ENCODE results near the gene DBF4B.

The DBF4B gene

GRCh38 chr17:44761932-44762810 lies 53.7 kb downstream of the DBF4B start:
- DNase-seq: no peak

GRCh38 chr17:44763170-44763569 lies 54.7 kb downstream of the DBF4B start:
- DNase-seq: no peak

GRCh38 chr17:44765965-44766364 lies 57.5 kb downstream of the DBF4B start:
- DNase-seq: no peak

DNA sequence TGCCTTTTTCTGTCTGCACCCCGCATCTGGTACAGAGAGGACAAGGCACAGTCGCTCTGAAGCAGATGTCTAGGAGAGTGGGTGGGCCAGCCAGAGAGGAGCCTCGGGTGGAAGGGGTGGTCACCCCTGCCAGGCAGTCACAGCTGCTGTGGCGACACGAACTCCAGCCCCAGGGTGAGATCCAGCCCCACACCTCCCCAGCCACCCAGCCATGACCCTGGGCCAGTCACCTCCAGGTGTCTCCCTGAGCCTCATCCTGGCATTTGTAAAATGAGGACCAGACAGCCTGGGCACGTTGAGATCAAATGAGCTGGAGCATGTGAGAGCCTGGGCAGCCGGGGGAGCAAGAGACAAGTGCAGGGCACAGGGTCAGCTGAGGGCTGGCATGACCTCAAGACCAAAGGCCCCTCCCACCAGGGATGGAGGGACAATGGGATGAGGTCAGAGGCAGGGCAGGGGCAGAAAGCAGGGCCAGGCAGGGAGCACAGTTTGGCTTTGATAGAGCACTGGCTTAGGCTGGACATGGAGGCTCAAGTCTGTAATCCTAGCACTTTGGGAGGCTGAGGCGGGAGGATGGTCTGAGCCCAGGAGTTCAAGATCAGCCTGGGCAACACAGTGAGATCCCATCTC lies 58.1 kb downstream of the DBF4B start:
- no peak for DNase-seq

GRCh38 chr17:44767493-44767892 lies 59.0 kb downstream of the DBF4B start:
- DNase-seq: no peak

- no peak for DNase-seq
Observed at GRCh38 chr17:44768505-44769142, 60.2 kb downstream of the DBF4B start.

DNA sequence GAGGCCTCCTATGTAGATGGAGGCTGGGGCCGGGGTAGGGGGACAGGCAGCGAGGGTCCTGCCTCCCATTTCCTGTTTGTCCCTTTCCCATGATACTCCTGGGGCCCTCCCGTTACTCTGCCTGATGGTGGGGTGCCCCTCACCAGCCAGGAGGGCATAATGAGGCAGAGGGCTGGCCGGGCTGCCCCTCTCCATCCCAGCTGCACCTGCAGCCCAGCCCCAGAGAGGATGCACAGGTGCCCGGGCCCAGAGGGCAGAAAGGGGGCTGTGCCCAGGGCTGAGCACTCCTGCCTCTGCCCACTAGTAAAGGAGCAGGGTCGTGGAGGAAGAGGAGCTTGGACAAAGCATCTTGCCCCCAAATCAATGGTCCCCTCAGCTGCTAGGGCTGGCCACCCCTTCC lies 60.8 kb downstream of the DBF4B start:
- DNase-seq: no peak

GRCh38 chr17:44769647-44770084 lies 61.2 kb downstream of the DBF4B start:
- DNase-seq: no peak

DNA sequence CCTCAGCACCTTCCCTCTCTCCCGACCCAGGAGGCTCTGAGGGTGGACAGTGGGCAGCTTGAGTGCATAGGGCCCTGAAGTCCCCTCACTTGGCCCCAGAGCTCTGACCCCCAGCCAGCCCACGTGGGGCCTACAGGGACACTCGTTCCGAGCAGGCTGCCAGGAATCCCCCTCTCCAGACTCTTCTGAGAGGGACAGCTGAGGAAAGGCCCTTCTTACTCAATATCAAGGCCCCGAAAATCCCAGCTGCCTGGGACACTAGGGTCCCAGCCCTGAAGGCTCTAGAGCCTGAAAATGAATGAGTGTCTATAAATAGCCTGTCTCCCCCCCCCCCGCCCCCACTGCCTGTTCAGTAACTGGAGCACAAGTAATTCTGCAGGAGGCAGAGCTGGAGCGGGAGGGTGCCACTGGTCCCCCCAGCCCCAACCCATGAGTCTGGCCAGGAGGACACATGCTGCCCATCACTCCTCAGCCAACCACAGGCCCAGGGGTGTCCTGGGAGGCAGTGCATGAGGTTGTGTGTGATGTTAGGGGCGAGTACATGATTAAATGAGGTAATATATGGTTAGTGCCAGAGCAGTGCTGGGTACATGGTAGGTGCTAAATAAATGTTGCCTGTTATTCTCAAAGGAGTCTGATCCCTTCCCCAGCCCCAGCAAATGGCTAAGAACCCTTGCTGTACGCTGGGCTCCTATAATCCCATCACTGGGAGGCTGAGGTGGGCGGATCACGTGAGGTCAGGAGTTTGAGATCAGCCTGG lies 61.9 kb downstream of the DBF4B start:
- DNase-seq: no peak

GRCh38 chr17:44772308-44773045 lies 64.0 kb downstream of the DBF4B start:
- DNase-seq: no peak

DNA sequence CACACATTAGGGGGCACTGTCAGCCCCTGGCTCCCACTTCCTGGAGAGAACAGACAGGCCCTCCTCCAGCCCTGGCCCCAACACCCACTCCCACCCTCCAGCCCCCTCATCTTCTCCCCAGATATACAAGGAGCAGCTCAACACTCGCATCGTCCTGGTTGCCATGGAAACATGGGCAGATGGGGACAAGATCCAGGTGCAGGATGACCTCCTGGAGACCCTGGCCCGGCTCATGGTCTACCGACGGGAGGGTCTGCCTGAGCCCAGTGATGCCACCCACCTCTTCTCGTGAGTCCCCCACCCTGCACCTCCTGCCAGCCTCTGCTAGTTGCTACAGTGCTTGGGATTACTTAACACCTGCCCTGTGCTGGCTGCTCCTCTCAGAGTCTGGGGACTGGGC lies 64.7 kb downstream of the DBF4B start:
- no peak for DNase-seq

- DNase-seq: peak; percentile 41
Observed at GRCh38 chr17:44774271-44775135, 66.0 kb downstream of the DBF4B start.

DNA sequence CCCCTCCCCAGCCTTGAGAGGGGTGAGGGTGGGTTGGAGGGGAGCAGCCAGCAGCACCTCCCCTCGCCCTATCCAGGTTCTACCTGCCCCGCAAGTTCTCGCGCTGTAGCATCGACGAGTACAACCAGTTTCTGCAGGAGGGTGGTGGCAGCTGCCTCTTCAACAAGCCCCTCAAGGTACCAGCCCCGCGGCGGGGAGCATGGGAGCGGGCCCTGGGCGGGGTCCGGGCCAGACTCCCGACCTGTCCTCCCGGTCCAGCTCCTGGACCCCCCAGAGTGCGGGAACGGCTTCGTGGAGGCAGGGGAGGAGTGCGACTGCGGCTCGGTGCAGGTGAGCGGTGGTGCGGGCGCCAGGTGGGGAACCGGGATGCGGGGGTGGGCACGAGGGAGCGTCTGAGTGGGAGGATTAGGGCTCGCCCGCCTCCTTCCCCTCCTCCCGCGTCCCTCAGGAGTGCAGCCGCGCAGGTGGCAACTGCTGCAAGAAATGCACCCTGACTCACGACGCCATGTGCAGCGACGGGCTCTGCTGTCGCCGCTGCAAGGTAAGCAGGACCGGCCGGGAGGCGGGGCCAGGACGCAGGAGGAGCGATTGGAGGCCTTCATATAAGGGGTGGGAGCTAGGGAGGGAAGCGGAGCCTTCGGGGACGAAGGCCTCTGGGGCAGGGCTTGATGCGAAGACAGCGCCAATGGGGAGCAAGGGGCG lies 66.8 kb downstream of the DBF4B start:
- peak; percentile 90 for DNase-seq

- no peak for DNase-seq
Observed at GRCh38 chr17:44775838-44776621, 67.6 kb downstream of the DBF4B start.

GRCh38 chr17:44776628-44777393 lies 68.3 kb downstream of the DBF4B start:
- no peak for DNase-seq

GRCh38 chr17:44777394-44778348 lies 69.2 kb downstream of the DBF4B start:
- DNase-seq: no peak

- no peak for DNase-seq
Observed at GRCh38 chr17:44778656-44779210, 70.3 kb downstream of the DBF4B start.

Measured in DMS 273 treated with DMSO at 0.1 percent for 48 hours (cell line).